Fibroblast of lung (primary cell): ENCODE results near the gene GRB7. TPM values are rescaled to one million over a fixed set of nuclear protein-coding genes. Genes with fewer than 3 reads are reported as not detected.
A peak's percentile ranks its signal among the peaks of the same experiment; 100 is the strongest.

Source experiments
- DNase-seq, 2 donors: peaks; one replicate each; pipeline versions ENCODE4 v3.0.0 to v3.0.0-alpha.2; 2010; ENCODE audit warnings: low read depth in 2 of 2
- H2AFZ ChIP-seq: 2 replicates; pipeline ENCODE4 v1.5.1; 2012; ENCODE audit warnings: low read length, control low read depth, inconsistent platforms
- H3K27ac ChIP-seq: 2 replicates; pipeline ENCODE4 v1.5.1; 2011; ENCODE audit warnings: low read length, control low read depth; ENCODE audit not compliant: insufficient read depth
- H3K27me3 ChIP-seq: 2 replicates; pipeline ENCODE4 v1.5.1; 2011; ENCODE audit warnings: mild to moderate bottlenecking, low read length; ENCODE audit not compliant: control insufficient read depth, insufficient read depth
- H3K36me3 ChIP-seq: 2 replicates; pipeline ENCODE4 v1.5.1; 2011; ENCODE audit warnings: low read length; ENCODE audit not compliant: control insufficient read depth, insufficient read depth
- H3K4me1 ChIP-seq: 2 replicates; pipeline ENCODE4 v1.5.1; 2011; ENCODE audit warnings: low read length; ENCODE audit not compliant: control insufficient read depth, insufficient read depth; ENCODE audit errors: extremely low read depth
- H3K4me2 ChIP-seq: 2 replicates; pipeline ENCODE4 v1.5.1; 2011; ENCODE audit warnings: low read length, control low read depth; ENCODE audit not compliant: insufficient read depth; ENCODE audit errors: extremely low read depth
- H3K4me3 ChIP-seq, 4 experiments: fragments of 200-600 bp in 1 of 4; sonication (generic) in 1 of 4; replicated peaks in 1 of 4; 2 replicates each; pipeline ENCODE4 v1.5.1; 2011 to 2016; ENCODE audit warnings: low read length in 4 of 4, low read depth in 3 of 4, mild to moderate bottlenecking in 3 of 4, control low read depth in 2 of 4, inconsistent platforms in 1 of 4, mixed read lengths in 1 of 4; ENCODE audit not compliant: insufficient read depth in 1 of 4; ENCODE audit errors: control extremely low read depth in 1 of 4
- H3K79me2 ChIP-seq: 2 replicates; pipeline ENCODE4 v1.5.1; 2012; ENCODE audit warnings: mild to moderate bottlenecking, low read length, inconsistent platforms; ENCODE audit not compliant: control insufficient read depth, insufficient read depth
- H3K9ac ChIP-seq: 2 replicates; pipeline ENCODE4 v1.5.1; 2011; ENCODE audit warnings: mild to moderate bottlenecking, low read length, control low read depth; ENCODE audit not compliant: insufficient read depth
- H3K9me3 ChIP-seq: 2 replicates; pipeline ENCODE4 v1.5.1; 2012; ENCODE audit warnings: low read depth, low read length; ENCODE audit not compliant: control insufficient read depth, insufficient read depth
- H4K20me1 ChIP-seq: 2 replicates; pipeline ENCODE4 v1.5.1; 2011; ENCODE audit warnings: low read length; ENCODE audit not compliant: control insufficient read depth, insufficient read depth; ENCODE audit errors: extremely low read depth
- CTCF ChIP-seq, 2 donors: IDR thresholded peaks in 1 of 2; conservative IDR thresholded peaks in 1 of 2; 1 replicate in 1 of 2; 2 replicates in 1 of 2; pipeline ENCODE4 v1.5.1; 2011 to 2012; ENCODE audit warnings: low read length in 2 of 2, control low read depth in 1 of 2, inconsistent platforms in 1 of 2, low read depth in 1 of 2, mild to moderate bottlenecking in 1 of 2
- EZH2 ChIP-seq: IDR thresholded peaks from 2 replicates; pipeline ENCODE4 v1.5.1; 2012; ENCODE audit warnings: low read length, control low read depth, mild to moderate bottlenecking; ENCODE audit errors: missing control alignments
- polyA plus RNA-seq, 2 donors: library from polyadenylated mRNA; depleted of rRNA in 1 of 2; stranded (reverse) in 1 of 2; unstranded in 1 of 2; fragments of >200 nt; gene quantifications; 2 replicates each; pipeline ENCODE4 v1.2.1, GENCODE V29; 2011 to 2012; ENCODE audit warnings: missing spikeins in 1 of 2
- total RNA-seq: library from RNA; depleted of rRNA; stranded (reverse); fragments of >200 nt; gene quantifications from 2 replicates; pipeline ENCODE4 v1.2.1, GENCODE V29; 2014

Gene GRB7
- total and polyA plus RNA-seq, 2 donors (not counting 1 experiment from before 2014, with no cell fraction given), result under 0.01 to 0.07 TPM

- H3K27me3 ChIP-seq, result no peaks in the 10 kb centered on the region
- H4K20me1 ChIP-seq, result no peaks in the 10 kb centered on the region
- H3K4me3 ChIP-seq, result peak overlapping the region; percentile 73 to 90 (median 78)
- peak; percentile 25 for DNase-seq
- peak overlapping the region; percentile 71 for H3K9ac ChIP-seq
- peak overlapping the region; percentile 32 for H3K27ac ChIP-seq
- TF ChIP-seq CTCF (conservative IDR thresholded peaks at IDR 0.05 in 1 of 2, IDR thresholded peaks at IDR 0.05 in 1 of 2; ENCODE audit: low read depth in 1 of 2, low read length in 2 of 2) (no peak), EZH2 (no peak)
- H3K4me1 ChIP-seq, result peaks cover 4% of the 10 kb centered on the region
- H2AFZ ChIP-seq, result peak overlapping the region; percentile 59
- peaks cover 12% of the 10 kb centered on the region for H3K79me2 ChIP-seq
- H3K36me3 ChIP-seq, result no peaks in the 10 kb centered on the region
- peak overlapping the region; percentile 88 for H3K4me2 ChIP-seq
- no peaks in the 10 kb centered on the region for H3K9me3 ChIP-seq
These were observed 37.4 kb upstream of the GRB7 start for GRCh38 chr17:39700148-39700987.

DNA sequence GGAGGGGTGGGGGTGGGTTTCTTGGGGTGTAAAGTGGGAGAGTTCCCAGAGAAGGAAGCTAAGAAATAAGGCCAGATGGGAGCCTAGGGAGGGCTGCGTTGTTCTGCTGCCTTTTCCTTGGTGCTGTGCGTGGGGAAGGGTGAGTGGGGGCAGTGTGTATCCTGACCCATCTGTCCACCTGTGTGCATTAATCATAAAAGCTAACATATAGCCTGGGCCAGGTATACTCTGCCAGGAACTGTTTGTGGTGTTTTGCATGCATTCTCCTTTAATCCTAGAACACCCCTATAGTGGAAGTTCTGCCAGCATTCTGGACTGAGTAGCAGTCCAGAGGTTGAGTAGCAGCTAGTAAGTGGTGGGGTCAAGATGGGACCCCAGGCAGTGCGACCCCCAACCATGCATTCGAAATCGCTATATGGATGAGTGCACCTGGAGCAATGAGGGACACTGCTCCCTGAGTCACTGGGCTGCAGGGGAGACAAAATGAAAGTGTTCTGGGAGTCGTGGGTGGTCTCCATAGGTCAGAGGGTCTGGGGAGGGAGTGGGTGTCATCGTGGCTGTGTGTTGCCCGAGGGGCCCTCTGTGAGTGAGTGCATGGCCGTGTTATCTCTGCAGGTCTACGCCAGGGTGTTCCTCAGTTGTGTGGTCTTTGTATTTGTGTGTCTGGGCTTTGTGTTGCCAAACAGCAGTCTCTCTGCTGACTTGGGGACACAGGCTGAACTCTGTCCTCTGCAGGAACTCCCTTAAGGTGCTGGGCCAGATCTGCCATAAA, 36.5 kb upstream of the GRB7 start:
- peak overlapping the region; percentile 85 for H3K4me2 ChIP-seq
- H2AFZ ChIP-seq, result no peak overlapping the region
- H3K27ac ChIP-seq, result no peak overlapping the region
- H3K4me3 ChIP-seq, result peak overlapping the region; percentile 73 to 90 (median 78)
- H3K4me1 ChIP-seq, result peaks cover 4% of the 10 kb centered on the region
- no peak for DNase-seq
- H3K9ac ChIP-seq, result peak overlapping the region; percentile 23
- H4K20me1 ChIP-seq, result no peaks in the 10 kb centered on the region
- no peaks in the 10 kb centered on the region for H3K36me3 ChIP-seq
- H3K9me3 ChIP-seq, result no peaks in the 10 kb centered on the region
- no peaks in the 10 kb centered on the region for H3K27me3 ChIP-seq
- TF ChIP-seq EZH2 (no peak), CTCF (conservative IDR thresholded peaks at IDR 0.05 in 1 of 2, IDR thresholded peaks at IDR 0.05 in 1 of 2; ENCODE audit: low read depth in 1 of 2, low read length in 2 of 2) (no peak)
- H3K79me2 ChIP-seq, result peaks cover 12% of the 10 kb centered on the region

DNA sequence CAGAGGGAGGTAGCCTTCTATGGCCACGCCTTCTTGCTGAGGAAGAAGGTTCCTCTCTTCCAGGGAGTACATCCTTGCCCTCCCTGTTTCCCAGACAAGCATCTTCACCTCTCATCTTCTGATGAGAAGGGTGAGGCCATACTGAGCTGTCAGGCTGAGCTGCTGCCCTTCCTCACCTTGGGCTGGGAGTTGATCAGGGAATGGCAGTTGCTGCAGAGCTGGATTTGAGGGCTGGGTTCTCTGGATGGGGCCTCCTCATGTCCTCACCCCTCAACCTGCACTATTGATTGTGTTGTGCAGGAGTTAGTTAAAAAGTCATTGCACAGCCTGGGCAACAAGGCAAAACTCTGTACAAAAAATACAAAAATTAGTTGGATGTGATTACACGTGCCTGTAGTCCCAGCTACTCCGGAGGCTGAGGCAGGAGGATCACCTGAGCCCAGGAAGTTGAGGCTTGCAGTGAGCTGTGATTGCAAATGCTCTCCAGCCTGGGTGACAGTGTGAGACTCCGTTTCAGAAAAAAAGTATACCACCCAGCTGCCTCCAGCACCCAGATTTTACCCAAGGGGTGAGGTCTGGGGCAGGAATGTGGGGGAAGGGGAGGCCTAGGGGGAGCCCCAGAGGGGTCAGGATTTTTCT, 35.8 kb upstream of the GRB7 start:
- no peaks in the 10 kb centered on the region for H3K27me3 ChIP-seq
- no peaks in the 10 kb centered on the region for H3K36me3 ChIP-seq
- DNase-seq, result no peak
- H3K9ac ChIP-seq, result no peak overlapping the region
- H4K20me1 ChIP-seq, result no peaks in the 10 kb centered on the region
- peak overlapping the region in 1 of 4 experiments; percentile 83 for H3K4me3 ChIP-seq
- H3K27ac ChIP-seq, result no peak overlapping the region
- no peak overlapping the region for H2AFZ ChIP-seq
- no peaks in the 10 kb centered on the region for H3K9me3 ChIP-seq
- TF ChIP-seq CTCF (conservative IDR thresholded peaks at IDR 0.05 in 1 of 2, IDR thresholded peaks at IDR 0.05 in 1 of 2; ENCODE audit: low read depth in 1 of 2, low read length in 2 of 2), result no peak
- no peak for TF ChIP-seq EZH2
- H3K79me2 ChIP-seq, result peaks cover 12% of the 10 kb centered on the region
- peak overlapping the region; percentile 85 for H3K4me2 ChIP-seq
- H3K4me1 ChIP-seq, result peaks cover 4% of the 10 kb centered on the region
